ENCODE measurements around the gene DGUOK. TPM values are rescaled to one million over a fixed set of nuclear protein-coding genes. Genes with fewer than 3 reads are reported as not detected.

The DGUOK gene
- total and polyA plus RNA-seq, 10 of the 15 experiments (the other 5 are each of a cell fraction or from before 2014, with no cell fraction given): 64.4 to 234 (median 91.4) TPM

DNA sequence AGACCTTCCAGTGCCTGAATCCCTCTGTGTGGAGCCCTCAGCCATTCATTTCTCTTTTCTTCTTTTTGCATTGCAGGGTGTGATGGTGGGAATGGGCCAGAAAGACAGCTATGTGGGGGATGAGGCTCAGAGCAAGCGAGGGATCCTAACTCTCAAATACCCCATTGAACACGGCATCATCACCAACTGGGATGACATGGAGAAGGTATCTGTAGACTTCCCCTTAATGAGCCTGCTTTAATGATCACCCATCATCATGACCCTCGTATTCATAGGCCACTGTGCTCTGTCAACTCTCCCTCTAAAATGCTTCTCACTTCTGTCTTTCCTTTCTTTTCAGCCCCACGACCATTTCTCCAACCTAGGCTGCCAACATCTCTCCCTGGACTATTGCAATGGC is 24.4 kb upstream of the DGUOK start (continued):
- TF ChIP-seq MXI1 (IDR thresholded peaks at IDR 0.05; ENCODE audit: low read depth, low read length) (no peak), PAX8 (IDR thresholded peaks at IDR 0.05) (no peak)
- TF ChIP-seq, protein P1, sequence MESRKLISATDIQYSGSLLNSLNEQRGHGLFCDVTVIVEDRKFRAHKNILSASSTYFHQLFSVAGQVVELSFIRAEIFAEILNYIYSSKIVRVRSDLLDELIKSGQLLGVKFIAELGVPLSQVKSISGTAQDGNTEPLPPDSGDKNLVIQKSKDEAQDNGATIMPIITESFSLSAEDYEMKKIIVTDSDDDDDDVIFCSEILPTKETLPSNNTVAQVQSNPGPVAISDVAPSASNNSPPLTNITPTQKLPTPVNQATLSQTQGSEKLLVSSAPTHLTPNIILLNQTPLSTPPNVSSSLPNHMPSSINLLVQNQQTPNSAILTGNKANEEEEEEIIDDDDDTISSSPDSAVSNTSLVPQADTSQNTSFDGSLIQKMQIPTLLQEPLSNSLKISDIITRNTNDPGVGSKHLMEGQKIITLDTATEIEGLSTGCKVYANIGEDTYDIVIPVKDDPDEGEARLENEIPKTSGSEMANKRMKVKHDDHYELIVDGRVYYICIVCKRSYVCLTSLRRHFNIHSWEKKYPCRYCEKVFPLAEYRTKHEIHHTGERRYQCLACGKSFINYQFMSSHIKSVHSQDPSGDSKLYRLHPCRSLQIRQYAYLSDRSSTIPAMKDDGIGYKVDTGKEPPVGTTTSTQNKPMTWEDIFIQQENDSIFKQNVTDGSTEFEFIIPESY (IDR thresholded peaks at IDR 0.05): no peak
- TF ChIP-seq, protein P2, sequence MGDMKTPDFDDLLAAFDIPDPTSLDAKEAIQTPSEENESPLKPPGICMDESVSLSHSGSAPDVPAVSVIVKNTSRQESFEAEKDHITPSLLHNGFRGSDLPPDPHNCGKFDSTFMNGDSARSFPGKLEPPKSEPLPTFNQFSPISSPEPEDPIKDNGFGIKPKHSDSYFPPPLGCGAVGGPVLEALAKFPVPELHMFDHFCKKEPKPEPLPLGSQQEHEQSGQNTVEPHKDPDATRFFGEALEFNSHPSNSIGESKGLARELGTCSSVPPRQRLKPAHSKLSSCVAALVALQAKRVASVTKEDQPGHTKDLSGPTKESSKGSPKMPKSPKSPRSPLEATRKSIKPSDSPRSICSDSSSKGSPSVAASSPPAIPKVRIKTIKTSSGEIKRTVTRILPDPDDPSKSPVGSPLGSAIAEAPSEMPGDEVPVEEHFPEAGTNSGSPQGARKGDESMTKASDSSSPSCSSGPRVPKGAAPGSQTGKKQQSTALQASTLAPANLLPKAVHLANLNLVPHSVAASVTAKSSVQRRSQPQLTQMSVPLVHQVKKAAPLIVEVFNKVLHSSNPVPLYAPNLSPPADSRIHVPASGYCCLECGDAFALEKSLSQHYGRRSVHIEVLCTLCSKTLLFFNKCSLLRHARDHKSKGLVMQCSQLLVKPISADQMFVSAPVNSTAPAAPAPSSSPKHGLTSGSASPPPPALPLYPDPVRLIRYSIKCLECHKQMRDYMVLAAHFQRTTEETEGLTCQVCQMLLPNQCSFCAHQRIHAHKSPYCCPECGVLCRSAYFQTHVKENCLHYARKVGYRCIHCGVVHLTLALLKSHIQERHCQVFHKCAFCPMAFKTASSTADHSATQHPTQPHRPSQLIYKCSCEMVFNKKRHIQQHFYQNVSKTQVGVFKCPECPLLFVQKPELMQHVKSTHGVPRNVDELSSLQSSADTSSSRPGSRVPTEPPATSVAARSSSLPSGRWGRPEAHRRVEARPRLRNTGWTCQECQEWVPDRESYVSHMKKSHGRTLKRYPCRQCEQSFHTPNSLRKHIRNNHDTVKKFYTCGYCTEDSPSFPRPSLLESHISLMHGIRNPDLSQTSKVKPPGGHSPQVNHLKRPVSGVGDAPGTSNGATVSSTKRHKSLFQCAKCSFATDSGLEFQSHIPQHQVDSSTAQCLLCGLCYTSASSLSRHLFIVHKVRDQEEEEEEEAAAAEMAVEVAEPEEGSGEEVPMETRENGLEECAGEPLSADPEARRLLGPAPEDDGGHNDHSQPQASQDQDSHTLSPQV (IDR thresholded peaks at IDR 0.05): no peak

DNA sequence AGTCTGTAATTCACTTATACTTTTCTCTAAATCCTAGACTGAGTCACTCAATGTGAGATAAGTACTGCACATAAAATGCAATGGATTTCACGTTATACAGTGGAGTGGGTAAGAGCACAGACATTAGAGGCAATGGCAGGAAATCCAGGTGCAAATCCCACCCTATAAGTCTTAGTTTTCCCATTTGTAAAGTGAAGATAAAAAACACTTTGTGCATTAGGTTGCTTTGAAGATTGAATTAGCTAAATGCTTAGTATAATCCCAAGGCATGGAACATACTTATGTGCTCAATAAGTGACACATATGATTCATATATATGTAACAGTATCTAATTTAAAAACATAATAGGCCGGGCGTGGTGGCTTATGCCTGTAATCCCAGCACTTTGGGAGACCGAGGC is 23.4 kb upstream of the DGUOK start:
- Histone ChIP-seq H3K4me1 (ENCODE audit: control insufficient read depth, insufficient read depth, low read length) (no peaks in the 10 kb centered on the region), H3K9me3 (replicated peaks; ENCODE audit: control insufficient read depth, insufficient read depth, low read length) (no peaks in the 10 kb centered on the region), H3K36me3 (ENCODE audit: control insufficient read depth in 2 of 2, insufficient read depth in 2 of 2, low read length in 1 of 2) (no peaks in the 10 kb centered on the region), H4K20me1 (ENCODE audit: control insufficient read depth, insufficient read depth) (no peaks in the 10 kb centered on the region), H3K9ac (ENCODE audit: control insufficient read depth, insufficient read depth, low read length) (no peak overlapping the region), H3K27ac (ENCODE audit: control insufficient read depth, insufficient read depth) (no peak overlapping the region), H2AFZ (ENCODE audit: control insufficient read depth, low read depth, low read length) (no peak overlapping the region), H3K4me3 (no peak overlapping the region), H3K79me2 (ENCODE audit: control insufficient read depth, insufficient read depth, low read length) (no peaks in the 10 kb centered on the region), H3K4me2 (ENCODE audit: control insufficient read depth, insufficient read depth) (no peak overlapping the region), H3K27me3 (replicated peaks in 1 of 2; ENCODE audit: control insufficient read depth in 2 of 2, insufficient read depth in 2 of 2, low read length in 1 of 2) (no peaks in the 10 kb centered on the region; a peak in 1 of 4 replicates)
- intact Hi-C loops (cut with micrococcal nuclease; ENCODE audit: unreplicated experiment): no loop called here
- DNase-seq (ENCODE audit: low read depth, low spot score) (no peak), FAIRE-seq (no peak), ATAC-seq (no peak)
- ChIA-PET SMC1A (ENCODE audit: uncharacterized antibody, unreplicated experiment) (interaction anchor here (1.0 to 1.8 kb wide), 3 partner anchors 51 to 245 kb away, joined by 3 to 4 read pairs (median 3); no protein-coding TSS in a partner anchor), RAD21 (ENCODE audit: unreplicated experiment) (interaction anchor here (1.6 kb wide), 1 partner anchor 79 kb away, joined by 4 read pairs; no protein-coding TSS in a partner anchor), POLR2A (interaction anchor here (0.7 kb wide), 1 partner anchor 247 kb away, joined by 3 read pairs; no protein-coding TSS in a partner anchor), CTCF (interaction anchor here (1.0 to 2.7 kb wide), 6 partner anchors 33 to 92 kb away, joined by 3 to 9 read pairs (median 4); no protein-coding TSS in a partner anchor)
- WGBS (ENCODE audit: insufficient coverage, insufficient replicate concordance, low lambda C conversion rate, missing lambda C conversion rate): 38% methylated on average over 4 of the region's 4 CpGs
- in situ Hi-C loops (cut with MboI): no loop called here
- no TSS peak for BruUV-seq (replicated peaks)
- TF ChIP-seq POLR2AphosphoS5 (IDR thresholded peaks at IDR 0.05; ENCODE audit: low read length) (no peak), TCF3 (IDR thresholded peaks at IDR 0.05; ENCODE audit: borderline replicate concordance, insufficient read depth, low read depth, low read length) (no peak), EED (IDR thresholded peaks at IDR 0.05; ENCODE audit: low read depth) (no peak), RCOR1 (conservative IDR thresholded peaks at IDR 0.05; ENCODE audit: low read depth, low read length) (no peak), LARP7 (IDR thresholded peaks at IDR 0.05) (no peak), NRF1 (conservative IDR thresholded peaks at IDR 0.05; ENCODE audit: low read depth, low read length) (no peak), SRF (IDR thresholded peaks at IDR 0.05; ENCODE audit: low read depth in 2 of 2, low read length in 2 of 2) (no peak), ESRRA (IDR thresholded peaks at IDR 0.05; ENCODE audit: low read length) (no peak), ZNF207 (IDR thresholded peaks at IDR 0.05; ENCODE audit: borderline replicate concordance) (no peak), ASH2L (IDR thresholded peaks at IDR 0.05; ENCODE audit: borderline replicate concordance, low read depth) (no peak)
- TF ChIP-seq, protein P3, sequence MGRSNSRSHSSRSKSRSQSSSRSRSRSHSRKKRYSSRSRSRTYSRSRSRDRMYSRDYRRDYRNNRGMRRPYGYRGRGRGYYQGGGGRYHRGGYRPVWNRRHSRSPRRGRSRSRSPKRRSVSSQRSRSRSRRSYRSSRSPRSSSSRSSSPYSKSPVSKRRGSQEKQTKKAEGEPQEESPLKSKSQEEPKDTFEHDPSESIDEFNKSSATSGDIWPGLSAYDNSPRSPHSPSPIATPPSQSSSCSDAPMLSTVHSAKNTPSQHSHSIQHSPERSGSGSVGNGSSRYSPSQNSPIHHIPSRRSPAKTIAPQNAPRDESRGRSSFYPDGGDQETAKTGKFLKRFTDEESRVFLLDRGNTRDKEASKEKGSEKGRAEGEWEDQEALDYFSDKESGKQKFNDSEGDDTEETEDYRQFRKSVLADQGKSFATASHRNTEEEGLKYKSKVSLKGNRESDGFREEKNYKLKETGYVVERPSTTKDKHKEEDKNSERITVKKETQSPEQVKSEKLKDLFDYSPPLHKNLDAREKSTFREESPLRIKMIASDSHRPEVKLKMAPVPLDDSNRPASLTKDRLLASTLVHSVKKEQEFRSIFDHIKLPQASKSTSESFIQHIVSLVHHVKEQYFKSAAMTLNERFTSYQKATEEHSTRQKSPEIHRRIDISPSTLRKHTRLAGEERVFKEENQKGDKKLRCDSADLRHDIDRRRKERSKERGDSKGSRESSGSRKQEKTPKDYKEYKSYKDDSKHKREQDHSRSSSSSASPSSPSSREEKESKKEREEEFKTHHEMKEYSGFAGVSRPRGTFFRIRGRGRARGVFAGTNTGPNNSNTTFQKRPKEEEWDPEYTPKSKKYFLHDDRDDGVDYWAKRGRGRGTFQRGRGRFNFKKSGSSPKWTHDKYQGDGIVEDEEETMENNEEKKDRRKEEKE (IDR thresholded peaks at IDR 0.05): no peak

Measured in GM12878 (cell line).